ENCODE data around the gene TAF11L8. TPM values are rescaled to one million over a fixed set of nuclear protein-coding genes. Genes with fewer than 3 reads are reported as not detected.
"Not testable (repeated sequence)": the region's sequence is repeated elsewhere in the genome, so short reads cannot be mapped to it uniquely, and the experiment has no call there.

TAF11L8 gene
- not detected in 2 replicates for total RNA-seq

GRCh38 chr5:17590860-17591259 lies at the start of gene TAF11L8:
TSS of gene TAF11L8 (minus strand) at chr5:17590960.
- not testable (repeated sequence) for DNase-seq (ENCODE audit: low read depth in 2 of 2)

DNA sequence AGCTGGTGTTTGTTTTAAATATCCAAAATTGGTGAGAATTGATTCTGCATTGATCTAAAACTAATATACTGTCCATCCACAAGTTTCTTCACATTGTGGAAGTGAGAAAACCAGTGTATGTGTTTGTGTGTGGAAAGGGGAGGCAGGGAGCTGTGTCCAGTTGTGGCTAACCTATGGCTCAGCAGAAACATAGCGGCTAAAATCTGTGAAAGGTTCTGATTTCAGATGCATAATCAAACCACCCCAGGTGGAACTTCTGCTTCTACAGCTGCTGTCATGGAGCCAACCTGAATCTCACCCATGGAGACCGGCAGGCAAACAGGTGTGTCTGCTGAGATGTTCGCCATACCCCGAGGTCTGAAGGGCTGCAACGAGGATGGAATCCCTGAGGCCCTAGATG lies 43.4 kb upstream of the TAF11L8 start, which contains the start of gene TAF11L14:
TSS of gene TAF11L14 (plus strand) at position 301 of the 400 bp plus-strand sequence.
- DNase-seq (ENCODE audit: low read depth in 2 of 2) = no peak

DNA sequence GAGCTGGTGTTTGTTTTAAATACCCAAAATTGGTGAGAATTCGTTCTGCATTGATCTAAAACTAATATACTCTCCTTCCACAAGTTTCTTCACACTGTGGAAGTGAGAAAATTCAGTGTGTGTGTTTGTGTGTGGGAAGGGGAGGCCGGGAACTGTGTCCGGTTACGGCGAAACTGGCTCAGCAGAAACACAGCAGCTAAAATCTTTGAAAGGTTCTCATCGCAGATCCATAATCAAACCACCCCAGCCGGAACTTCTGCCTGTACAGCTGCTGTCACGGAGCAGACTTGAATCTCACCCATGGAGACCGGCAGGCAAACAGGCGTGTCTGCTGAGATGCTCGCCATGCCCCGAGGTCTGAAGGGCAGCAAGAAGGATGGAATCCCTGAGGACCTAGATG lies 41.0 kb upstream of the TAF11L8 start, which contains the start of gene TAF11L13:
TSS of gene TAF11L13 (plus strand) at position 301 of the 400 bp plus-strand sequence.
- DNase-seq (ENCODE audit: low read depth in 2 of 2) = not testable (repeated sequence)

DNA sequence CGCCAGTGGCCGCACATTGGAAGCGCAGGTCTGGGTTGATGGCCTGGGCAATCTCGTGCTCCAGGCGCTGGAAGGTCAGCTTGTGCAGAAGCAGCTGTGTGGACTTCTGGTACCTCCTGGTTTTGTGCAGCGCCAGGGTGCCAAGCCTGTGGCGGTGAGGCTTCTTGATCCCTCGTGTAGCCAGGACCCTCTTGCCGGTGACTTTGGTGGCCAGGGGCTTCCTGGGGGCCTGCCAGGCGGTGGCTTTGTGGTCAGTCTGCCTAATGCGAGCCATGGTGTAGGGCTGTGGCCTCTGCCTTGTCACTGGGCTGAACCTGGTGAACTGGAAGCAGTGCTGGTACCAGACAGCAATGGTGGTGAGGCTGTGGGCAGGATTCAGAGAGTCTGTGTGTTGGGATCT lies 34.9 kb upstream of the TAF11L8 start:
- DNase-seq (ENCODE audit: low read depth in 2 of 2) = no peak

DNA sequence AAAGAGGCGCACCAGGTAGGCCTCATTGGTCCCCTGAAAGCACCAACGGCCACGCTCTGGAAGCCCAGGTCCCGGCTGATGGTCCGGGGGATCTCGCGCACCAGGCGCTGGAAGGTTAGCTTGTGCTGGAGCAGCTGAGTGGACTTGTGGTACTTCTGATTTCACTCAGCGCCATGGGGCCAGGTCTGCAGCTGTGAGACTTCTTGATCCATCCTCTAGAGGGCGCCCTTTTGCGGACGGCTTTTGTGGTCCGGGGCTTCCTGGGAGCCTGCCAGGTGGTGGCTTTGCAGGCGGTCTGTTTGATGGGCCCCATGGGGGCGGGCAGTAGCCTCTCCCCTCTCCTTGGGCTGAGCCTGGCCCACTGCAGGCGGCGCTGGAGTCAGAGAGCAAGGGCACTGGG lies 29.9 kb upstream of the TAF11L8 start:
- no peak for DNase-seq (ENCODE audit: low read depth in 2 of 2)

DNA sequence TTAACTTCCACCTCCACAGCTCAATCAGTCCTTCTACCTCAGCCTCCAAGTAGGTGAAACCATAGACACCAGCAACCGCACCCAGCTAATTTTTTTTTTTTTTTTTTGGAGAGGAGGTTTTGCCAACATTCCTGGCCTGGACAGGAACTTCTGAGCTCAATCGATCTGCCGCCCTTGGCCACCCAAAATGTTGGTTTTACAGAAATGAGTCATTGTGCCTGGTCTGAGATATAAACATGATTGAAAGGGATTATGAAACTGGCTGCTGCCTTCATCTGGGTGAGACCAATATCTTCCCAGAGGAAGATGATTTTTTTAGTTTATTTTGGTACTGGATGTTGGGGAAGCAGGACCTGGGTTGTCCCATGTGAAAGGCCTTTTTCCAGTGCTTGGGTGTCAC lies 28.6 kb upstream of the TAF11L8 start:
- no peak for DNase-seq (ENCODE audit: low read depth in 2 of 2)

GRCh38 chr5:17614872-17615605 lies 24.3 kb upstream of the TAF11L8 start:
- no peak for DNase-seq (ENCODE audit: low read depth in 2 of 2)

GRCh38 chr5:17610092-17610491 lies 19.3 kb upstream of the TAF11L8 start, which contains the start of gene TAF11L12:
TSS of gene TAF11L12 (plus strand) at chr5:17610392.
- DNase-seq (ENCODE audit: low read depth in 2 of 2) = not testable (repeated sequence)

- DNase-seq (ENCODE audit: low read depth in 2 of 2) = not testable (repeated sequence)
These were observed 16.7 kb upstream of the TAF11L8 start for GRCh38 chr5:17607461-17607860.

DNA sequence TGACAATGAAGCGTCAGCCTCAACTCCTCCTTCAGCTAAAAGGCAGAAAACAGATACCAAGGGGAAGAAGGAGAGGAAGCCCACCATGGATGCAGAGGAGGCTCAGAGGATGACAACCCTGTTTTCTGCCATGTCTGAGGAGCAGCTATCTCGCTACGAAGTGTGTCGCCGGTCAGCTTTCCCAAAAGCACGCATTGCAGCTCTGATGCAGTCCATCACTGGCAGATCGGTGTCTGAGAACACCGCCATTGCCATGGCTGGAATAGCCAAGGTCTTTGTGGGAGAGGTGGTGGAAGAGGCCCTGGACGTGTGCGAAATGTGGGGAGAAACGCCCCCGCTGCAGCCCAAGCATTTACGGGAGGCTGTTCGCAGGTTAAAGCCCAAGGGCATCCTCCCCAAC lies 14.2 kb upstream of the TAF11L8 start:
- no peak for DNase-seq (ENCODE audit: low read depth in 2 of 2)

- DNase-seq (ENCODE audit: low read depth in 2 of 2) = not testable (repeated sequence)
These were observed 13.1 kb upstream of the TAF11L8 start, which contains the start of gene TAF11L11 for GRCh38 chr5:17603880-17604279. TSS of gene TAF11L11 (plus strand) at chr5:17604183.

DNA sequence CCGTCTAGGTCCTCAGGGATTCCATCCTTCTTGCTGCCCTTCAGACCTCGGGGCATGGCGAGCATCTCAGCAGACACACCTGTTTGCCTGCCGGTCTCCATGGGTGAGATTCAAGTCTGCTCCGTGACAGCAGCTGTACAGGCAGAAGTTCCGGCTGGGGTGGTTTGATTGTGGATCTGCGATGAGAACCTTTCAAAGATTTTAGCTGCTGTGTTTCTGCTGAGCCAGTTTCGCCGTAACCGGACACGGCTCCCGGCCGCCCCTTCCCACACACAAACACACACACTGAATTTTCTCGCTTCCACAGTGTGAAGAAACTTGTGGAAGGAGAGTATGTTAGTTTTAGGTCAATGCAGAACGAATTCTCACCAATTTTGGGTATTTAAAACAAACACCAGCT lies 7.0 kb upstream of the TAF11L8 start, which contains the start of gene TAF11L10:
TSS of gene TAF11L10 (minus strand) at position 101 of the 400 bp plus-strand sequence.
- not testable (repeated sequence) for DNase-seq (ENCODE audit: low read depth in 2 of 2)

- not testable (repeated sequence) for DNase-seq (ENCODE audit: low read depth in 2 of 2)
These were observed 3.5 kb upstream of the TAF11L8 start, which contains the start of gene TAF11L9 for GRCh38 chr5:17594255-17594654. TSS of gene TAF11L9 (minus strand) at chr5:17594394.

DNA sequence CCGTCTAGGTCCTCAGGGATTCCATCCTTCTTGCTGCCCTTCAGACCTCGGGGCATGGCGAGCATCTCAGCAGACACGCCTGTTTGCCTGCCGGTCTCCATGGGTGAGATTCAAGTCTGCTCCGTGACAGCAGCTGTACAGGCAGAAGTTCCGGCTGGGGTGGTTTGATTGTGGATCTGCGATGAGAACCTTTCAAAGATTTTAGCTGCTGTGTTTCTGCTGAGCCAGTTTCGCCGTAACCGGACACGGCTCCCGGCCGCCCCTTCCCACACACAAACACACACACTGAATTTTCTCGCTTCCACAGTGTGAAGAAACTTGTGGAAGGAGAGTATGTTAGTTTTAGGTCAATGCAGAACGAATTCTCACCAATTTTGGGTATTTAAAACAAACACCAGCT lies 5.1 kb downstream of the TAF11L8 start, which contains the start of gene TAF11L7:
TSS of gene TAF11L7 (minus strand) at position 101 of the 400 bp plus-strand sequence.
- DNase-seq (ENCODE audit: low read depth in 2 of 2) = not testable (repeated sequence)

Other genes starting within 250 kb of the TAF11L8 start
- not detected in 2 replicates for gene TAF11L2, start 92.7 kb downstream of the TAF11L8 start, total RNA-seq
- not detected in 2 replicates for gene TAF11L3, start 72.6 kb downstream of the TAF11L8 start, total RNA-seq
- gene TAF11L4, start 69.2 kb downstream of the TAF11L8 start, total RNA-seq = not detected in 2 replicates
- gene TAF11L5, start 65.7 kb downstream of the TAF11L8 start, total RNA-seq = not detected in 2 replicates
- gene TAF11L6, start 62.3 kb downstream of the TAF11L8 start, total RNA-seq = not detected in 2 replicates
- gene TAF11L7, start 5.2 kb downstream of the TAF11L8 start, total RNA-seq = not detected in 2 replicates
- gene TAF11L9, start 3.4 kb upstream of the TAF11L8 start, total RNA-seq = not detected in 2 replicates
- gene TAF11L10, start 6.9 kb upstream of the TAF11L8 start, total RNA-seq = not detected in 2 replicates
- not detected in 2 replicates for gene TAF11L11, start 13.2 kb upstream of the TAF11L8 start, total RNA-seq
- not detected in 2 replicates for gene TAF11L12, start 19.4 kb upstream of the TAF11L8 start, total RNA-seq
- gene TAF11L13, start 41.1 kb upstream of the TAF11L8 start, total RNA-seq = not detected in 2 replicates
- gene TAF11L14, start 43.5 kb upstream of the TAF11L8 start, total RNA-seq = not detected in 2 replicates